T-helper 9 cell (primary cell): ENCODE data around the gene PDZRN3.

Experiments
- DNase-seq: peaks from one replicate; pipeline ENCODE4 v3.0.0-alpha.2; 2020
- total RNA-seq, 2 donors: gene quantifications; one replicate each; lab custom pipeline; 2026; lab: John Stamatoyannopoulos, UW

Gene PDZRN3
- total RNA-seq: 0 reads per million in 2 donors

DNA sequence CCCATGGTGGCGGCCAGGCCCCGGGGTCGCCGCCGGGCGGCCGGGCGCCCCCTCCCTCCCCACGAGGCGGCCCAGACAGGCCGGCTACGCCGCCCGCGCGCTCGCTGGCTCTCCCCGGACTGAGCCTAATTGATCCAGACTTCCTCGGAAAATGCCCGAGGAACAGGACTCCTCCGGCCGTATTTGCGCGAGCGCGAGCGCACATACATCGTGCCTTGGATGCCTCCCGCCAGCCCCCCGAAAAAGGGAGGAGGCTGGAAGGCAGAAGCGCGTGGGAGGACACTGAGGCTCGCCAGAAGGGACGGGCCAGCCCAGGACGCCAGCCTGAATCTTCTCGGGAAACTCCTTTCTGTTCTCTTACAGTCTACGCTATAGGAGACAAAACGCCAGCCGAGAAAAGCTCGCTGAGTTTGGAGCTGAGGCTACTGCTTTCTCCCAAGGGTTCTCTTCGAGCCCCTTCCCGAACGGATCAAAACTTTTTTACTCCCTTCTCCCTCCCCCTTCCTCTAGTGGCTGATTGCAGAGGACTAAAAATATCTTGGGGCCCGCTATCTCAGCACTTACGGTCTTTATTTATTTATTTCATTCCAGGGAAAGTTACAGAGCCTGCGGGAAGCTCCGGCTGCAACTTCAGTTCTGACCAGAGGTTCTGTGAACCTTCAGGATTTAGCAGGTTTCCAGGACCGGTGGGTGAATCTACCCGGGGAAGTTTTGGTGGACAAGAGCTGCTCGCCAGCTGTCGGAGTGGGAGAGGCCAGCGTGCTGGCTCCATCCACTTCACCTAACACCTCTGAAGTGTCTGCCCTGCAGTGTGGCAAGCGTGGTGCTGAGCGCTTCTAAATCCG, at the start of gene PDZRN3:
PDZRN3 (minus strand) TSS at position 121 of the 845 bp plus-strand sequence.
- DNase-seq: no peak

DNA sequence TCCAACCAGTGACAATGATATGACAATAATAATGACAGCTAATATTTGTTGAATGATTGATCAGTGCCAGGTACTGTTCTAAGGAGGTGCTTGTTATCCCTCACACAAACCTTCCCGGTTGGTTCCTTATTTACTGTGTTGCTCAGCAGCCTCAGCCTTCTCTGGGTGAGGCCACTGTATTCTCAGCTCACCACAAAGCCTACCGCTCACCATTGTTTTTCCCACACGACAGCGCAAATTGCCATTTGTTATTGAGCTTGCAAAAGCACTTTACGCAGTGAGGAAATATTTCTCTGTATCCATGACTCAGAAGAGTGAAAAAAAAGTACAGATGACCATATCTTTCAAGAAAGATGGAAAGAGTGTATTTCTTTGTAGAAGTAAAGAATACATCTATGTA, 49.5 kb upstream of the PDZRN3 start:
- DNase-seq: no peak

DNA sequence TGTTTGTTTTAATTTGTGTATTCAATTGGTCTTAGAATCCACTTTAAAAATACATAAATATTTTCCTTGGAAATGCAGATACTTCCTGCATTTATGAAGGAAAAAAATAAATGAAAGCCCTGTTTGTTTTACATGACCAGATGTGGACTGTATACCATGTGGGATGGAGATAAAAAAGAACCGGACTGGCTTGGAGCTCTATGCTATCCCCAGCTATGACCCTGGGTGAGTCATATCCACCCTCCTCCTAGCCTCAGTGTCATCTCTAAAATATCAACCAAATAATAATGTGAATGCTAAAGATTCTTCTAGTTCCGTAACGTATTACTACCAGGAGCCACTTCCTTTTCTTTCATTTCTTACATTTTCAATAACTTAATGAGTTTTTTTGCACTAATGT, 44.5 kb upstream of the PDZRN3 start:
- no peak for DNase-seq

DNA sequence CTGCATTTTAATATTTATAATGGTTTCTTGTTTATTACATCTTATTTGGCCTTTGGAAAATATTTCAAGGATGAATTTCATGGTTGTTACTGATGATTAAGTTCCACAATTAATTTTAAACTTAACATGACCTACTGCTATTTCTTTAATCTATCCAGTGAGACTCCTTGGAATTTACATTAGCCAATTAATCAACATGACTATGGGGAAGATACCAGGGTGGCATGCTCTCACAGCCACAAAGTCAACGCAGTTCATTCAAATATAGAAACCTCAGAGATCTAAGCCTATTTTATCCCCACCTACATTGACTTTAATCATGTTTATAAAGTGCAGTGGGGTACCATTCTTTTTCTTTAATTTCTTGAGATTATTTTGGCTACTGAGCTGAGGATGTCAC, 43.6 kb upstream of the PDZRN3 start:
- no peak for DNase-seq

DNA sequence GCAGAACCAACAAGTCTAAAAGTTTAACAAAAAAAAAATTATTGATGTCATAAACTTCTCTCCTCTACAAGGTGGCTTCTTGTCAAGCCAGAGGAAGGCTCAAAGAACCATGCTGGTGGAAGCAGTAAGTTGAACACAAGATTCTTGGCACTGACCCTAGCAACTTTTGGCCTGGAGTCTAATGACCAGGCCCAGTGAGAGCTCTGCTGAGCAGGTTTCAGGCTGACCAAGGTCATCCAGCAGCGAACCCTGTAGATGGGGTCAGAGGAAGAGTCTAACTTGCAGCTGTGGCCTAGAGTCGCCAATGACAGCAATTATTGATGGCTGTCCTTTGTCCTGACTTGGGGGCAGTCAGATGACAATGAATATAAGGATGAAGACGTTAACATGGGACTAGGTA, 43.1 kb upstream of the PDZRN3 start:
- no peak for DNase-seq

DNA sequence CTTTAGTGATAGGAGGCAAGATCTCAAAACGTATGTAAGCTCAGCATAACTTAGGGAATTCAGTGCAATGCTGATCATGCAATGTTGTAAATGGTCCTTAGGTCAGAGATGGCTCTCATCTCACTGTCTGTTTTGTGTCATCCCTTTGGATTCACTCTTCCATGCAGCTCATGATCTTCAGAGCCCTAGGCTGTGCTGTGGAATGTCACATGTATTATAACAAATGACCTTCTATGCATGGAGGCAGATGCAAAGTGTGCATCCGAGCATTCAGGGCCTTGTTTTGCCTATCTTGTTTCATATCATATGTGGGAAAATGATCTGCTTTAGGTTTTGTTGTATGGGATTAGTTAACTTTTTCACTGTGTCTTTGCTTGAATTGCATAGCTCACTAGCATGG, 40.5 kb upstream of the PDZRN3 start:
- DNase-seq: no peak

DNA sequence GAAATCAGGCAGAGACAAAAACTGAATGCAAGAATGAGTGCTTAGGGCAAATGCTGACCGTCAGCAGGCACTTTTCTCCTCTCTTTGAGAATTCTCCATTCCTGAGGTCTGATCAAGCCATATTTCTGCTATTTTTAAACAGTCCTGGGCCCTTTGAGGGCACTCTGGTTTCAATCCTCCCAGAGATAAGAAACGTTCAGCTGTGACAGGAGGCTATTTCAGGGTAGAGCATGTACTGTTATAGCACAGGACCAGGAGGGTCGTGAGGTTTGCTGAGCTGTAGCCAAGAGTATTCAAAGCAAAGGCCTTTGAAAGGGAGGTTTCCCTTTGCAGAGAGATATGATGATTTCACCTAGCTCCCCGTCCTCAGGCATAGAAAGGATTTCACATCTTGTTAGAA, 39.6 kb upstream of the PDZRN3 start:
- DNase-seq: no peak

DNA sequence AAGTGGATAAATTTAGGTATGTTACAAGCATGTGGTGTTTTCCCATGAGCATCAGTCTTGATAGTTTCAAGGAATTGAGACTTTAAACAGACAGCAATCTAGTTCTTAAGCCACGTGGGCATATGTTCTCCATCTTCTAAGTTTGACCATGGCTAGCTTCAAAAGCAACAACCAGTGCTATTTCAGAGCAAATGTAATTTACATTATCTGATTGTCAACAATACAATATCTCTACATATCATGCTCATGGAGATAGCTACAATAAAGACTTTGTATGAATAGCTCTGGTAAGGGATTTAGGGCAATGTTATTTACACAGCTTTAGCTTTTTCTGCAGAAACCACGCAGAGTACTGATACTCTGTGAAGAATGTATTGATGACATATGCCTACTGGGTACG, 38.8 kb upstream of the PDZRN3 start:
- no peak for DNase-seq

DNA sequence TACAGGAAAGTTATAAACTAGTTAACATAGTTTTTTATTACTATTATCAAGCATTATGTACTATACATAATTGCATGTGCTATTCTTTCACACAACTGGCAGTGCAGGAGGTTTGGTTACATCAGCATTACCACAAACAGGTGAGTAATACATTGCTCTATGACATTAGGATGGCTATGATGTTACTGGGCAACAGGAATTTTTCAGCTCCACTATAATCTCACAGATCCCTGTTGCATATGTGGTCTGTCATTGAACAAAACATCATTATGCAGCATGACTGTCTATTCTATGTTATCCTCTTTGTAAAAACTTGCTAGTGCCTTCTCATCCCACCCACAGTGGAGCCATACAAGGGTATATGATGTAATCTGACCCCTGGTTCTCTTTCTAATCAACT, 36.5 kb upstream of the PDZRN3 start:
- no peak for DNase-seq

DNA sequence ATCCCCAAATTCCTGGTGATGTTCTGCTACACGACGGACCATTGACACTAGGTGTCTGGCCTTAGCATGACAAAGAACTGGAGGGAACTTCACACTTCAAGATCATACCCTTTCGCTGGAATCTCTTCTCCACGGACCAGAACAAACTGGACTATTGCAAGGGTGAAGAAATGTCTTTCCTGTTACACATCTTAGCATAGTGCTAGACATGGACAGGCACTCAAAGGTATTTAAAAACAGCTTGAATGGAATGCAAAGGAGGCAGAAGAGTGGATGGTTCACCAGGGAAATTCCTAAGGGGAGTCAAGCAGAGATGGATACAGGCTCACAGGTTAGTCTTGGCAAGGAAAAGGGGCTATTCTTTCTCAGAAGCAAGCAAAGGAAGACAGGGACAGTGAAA, 33.5 kb upstream of the PDZRN3 start:
- no peak for DNase-seq

DNA sequence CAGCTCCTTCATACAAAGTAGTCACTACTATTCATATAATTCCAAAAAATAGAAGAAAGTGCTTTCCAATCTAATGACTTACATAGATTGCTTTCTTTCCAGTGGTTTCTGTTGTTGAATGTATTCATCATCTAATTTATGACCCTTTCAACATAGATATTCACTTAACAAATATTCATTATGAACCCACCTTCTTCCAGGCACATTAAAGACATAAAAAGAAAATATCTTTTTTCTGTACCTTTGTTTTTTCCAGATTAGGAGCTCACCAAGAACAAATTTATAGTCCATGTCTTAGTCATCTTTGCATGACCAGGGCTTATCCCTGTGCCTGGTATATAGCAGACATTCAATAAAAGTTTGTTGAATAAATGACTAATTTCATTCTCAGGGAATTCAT, 32.4 kb upstream of the PDZRN3 start:
- no peak for DNase-seq

DNA sequence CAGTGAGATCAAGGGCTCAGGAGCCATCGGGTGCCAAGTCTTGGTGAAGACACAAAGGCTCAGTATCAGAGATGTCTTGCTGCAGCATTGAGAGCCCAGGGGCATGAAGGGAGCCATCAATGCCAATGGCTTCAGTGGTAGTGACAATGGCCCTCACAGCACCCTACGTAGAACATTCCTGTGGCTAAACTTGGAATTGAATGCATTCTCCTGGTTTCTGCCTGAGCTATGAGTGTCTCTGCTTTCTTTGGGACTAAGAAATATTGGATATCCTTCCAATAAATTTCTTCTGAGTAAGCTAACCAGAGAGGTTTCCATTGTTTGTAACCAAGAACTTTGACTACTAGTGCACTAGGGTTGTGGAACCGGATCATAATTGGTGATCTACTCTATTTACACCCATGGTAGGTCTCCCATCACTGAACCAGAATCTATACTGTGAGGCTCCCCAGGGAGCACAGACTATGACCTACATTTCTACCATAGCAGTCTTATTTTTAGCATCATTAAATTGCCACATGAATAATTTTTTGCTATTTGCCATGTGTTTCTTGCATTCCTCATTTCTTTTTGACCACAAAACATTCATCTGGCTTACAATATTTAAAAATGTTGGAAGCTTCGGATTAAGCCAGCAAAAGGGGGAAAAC, 31.6 kb upstream of the PDZRN3 start:
- DNase-seq: no peak

DNA sequence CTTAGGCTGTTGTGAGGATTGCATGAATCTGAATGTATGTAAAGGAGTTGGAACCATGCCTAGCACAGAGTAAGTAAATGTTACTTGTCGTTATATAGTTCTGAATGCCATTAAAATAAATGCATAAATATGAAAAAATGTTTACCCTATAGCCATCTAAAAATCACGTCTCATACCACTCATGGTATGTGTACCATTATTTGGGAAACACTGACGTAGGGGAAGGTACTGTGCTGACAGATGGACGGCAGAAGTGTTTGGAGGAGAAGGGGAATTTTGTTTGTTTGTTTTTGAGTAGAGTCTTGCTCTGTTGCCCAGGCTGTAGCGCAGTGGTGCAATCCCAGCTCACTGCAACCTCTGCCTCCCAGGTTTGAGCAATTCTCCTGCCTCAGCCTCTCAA, 30.5 kb upstream of the PDZRN3 start:
- DNase-seq: no peak

DNA sequence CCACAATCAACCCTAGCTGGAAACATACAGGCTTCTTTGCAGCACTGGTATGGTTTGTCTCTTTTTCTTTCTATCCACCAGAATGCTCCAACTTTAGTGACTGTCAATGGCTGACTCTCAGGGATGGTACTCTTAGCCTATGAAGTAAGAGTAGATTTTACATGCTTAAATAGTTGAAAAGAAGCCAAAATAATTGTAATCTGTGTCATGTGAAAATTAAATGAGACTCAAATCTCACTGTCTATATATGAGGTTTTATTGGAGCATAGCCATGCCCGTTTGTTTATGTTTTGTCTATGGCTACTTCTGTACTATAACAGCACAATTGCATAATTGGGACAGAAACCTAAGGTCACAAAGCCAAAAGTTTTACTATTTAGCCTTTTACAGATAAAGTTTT, 29.1 kb upstream of the PDZRN3 start:
- DNase-seq: no peak

DNA sequence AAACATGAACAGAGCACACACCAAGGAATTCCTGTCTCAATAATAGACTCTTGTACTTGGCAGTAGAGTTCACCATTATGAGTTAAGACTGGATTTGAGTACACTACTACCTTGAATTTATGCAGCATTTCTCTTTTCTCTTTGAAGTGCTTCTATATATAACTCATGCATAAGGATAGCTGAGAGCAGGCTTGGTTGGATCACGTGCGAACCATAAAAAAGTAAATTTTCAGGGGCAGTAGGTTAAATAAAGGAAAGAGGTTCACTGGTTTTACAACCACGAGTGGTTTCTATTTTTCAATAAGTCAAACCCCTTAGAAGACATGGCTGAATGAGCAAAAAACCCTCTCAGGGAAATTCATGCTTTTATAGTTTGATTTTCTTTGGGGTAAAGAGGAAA, 28.6 kb upstream of the PDZRN3 start:
- no peak for DNase-seq

DNA sequence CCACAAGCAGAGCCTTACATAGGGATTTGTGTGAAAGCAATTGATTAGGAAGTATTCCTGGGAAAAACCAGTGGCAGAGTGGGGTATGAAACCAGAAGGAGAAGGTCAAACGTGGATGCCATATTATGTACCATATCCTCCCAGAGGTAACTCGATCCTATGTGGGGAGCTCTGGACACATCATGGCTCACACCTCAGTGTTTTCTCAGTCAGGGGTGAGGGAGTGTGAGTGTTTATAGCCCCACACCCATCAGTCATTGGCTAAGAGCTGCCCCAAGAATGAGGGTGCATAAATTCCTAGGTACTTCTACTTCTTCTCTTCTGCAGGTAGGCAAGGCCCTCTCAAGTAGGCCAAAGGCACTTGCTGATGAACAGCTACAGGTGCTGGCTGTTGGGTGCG, 28.2 kb upstream of the PDZRN3 start:
- no peak for DNase-seq

DNA sequence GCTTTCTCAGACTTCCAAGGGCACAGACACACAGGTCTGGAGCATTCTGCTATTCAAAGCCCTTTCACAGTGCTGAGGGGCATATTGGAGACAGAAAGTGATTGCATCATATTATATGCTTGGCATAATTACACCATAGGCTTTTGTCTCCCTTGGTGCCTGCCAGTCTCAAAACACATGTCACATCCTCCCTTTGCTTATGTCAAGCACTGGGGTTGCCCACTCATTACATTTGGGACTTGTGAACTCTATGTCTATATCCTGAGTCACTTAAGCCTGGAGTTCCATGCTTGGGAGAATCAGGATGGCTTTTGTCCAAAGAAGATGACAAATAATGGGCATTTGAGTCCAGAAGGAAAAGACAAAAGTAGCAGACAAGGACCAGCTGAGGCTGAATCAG, 12.3 kb upstream of the PDZRN3 start:
- no peak for DNase-seq

DNA sequence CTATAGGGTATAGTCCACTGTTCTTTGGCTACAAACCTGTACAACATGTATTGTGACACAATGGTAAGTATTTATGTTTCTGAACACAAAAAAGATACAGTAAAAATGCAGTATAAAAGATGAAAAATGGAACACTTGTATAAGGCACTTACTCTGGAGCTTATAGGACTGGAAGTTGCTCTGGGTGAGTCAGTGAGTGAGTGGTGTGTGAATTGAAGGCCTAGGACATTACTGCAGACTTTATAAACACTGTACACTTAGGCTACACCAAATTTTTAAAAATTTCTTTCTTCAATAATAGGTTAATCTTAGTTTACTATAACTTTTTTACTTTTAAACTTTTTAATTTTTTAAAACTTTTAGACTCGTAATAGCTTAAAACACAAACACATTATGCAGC, 10.5 kb upstream of the PDZRN3 start:
- DNase-seq: no peak

DNA sequence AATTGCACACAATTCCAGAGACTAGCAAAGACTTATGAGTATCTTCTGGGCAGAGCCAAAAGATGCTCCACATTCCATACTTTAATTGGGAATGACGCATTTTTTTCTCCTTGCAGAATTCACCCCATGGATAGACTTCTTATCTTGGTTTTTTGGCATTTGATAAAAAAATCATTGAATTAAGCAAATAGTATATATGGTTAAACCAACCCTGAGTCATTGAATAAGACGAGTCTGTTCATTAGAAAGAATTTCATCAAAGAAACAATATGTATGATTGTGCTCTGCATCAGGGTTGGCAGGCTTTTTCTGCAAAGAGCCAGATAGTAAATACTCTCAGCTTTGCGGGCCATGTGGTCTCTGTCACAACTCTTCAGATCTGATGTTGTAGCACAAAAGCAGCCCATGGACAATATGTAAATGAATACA, 9.2 kb upstream of the PDZRN3 start:
- no peak for DNase-seq

DNA sequence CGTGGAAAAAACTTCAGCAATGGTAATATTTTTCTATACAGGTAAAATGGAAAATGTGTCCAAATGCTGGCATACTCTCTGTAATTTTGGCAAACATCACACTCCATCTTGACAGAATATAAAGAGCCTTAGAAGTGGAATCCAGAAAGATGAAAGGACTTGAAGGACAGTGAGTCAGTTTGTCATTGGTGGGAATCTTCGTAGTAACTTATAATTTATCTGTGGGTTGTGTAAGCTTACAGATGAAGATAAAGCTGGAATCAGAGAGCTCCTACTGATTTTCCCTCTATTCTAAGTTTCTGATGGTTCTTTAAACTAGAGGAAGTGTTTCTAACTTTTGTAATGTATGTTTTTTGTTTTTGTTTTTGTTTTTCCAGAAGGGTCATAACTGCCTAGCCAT, 8.7 kb upstream of the PDZRN3 start:
- DNase-seq: no peak

DNA sequence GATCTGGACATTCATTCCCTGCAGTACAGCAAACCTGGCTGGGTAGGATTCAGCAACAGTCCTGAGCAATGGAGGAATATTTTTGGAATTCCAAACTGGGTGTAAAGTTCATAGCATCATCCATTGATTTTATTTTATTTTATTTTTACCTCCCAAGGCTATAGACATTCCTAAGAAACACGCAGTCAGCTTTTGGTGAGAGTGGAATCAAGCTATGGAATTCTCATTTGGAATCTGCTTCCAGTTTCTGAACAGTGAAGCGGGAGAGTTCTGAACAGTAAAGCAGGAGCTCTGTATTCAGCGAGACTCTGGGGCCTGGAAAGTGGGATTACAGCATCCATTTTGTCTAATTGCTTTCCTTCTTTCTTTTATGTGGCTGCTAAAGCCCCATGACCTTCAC, 1.4 kb upstream of the PDZRN3 start:
- no peak for DNase-seq

DNA sequence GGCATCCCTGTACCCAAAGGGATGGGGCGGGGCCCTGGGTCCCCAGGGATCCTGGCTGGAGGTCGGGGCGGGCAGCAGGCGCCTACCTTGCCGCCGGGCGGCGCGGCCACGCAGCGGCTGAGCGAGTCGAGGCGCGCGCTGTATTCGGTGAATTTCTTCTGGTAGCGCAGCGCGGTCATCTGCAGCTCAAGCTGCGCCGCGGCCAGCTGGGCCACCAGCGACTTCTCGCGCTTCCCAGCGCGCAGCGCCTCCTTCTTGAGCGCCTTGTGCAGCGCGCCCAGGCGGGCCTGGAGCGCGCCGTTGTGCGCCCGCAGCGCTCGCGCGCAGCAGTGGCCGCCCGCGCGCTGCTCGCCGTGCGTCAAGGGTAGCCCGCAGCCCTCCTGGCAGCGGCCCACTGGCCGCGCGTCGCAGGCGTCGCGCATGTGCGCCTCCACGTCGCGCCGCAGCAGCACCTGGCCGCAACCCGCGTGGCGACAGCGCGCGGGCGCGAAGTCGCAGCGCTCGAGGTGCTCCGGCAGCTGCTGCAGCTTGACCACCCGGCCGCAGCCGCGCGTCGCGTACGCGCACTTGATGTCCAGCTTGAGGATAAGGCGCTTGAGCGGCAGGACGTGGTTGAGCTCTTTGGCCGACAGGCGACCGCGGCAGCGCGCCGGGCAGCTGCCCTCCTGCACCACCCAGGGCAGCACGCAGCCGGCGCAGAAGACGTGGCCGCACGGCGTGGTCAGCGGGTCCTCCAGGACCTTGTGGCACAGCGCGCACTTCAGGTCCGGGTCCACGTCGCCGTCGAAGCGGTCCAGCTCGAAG, 522 bp downstream of the PDZRN3 start:
- no peak for DNase-seq

DNA sequence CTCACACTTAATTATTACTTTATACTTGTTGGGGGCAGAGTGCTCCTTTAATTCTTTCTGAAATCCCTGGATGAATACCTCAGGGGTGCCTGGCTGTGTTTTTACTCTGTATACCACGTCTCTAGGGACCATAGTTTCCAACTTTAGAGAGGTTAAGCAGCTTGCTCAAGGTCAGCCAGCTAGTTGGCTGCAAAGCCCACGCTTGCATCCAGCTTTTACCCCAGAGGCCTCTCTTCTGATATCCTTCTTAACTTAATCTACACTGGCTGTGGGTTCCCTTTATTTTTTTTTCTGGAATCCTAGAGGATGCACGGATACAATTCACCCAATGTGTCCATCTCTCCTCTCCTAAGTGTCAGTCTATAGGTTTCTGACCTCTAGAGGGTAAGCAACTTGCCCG, 1.4 kb downstream of the PDZRN3 start:
- DNase-seq: no peak
